Measurements from ENCODE around the gene RABGAP1L.
A peak's percentile ranks its signal among the peaks of the same experiment; 100 is the strongest.

DNA sequence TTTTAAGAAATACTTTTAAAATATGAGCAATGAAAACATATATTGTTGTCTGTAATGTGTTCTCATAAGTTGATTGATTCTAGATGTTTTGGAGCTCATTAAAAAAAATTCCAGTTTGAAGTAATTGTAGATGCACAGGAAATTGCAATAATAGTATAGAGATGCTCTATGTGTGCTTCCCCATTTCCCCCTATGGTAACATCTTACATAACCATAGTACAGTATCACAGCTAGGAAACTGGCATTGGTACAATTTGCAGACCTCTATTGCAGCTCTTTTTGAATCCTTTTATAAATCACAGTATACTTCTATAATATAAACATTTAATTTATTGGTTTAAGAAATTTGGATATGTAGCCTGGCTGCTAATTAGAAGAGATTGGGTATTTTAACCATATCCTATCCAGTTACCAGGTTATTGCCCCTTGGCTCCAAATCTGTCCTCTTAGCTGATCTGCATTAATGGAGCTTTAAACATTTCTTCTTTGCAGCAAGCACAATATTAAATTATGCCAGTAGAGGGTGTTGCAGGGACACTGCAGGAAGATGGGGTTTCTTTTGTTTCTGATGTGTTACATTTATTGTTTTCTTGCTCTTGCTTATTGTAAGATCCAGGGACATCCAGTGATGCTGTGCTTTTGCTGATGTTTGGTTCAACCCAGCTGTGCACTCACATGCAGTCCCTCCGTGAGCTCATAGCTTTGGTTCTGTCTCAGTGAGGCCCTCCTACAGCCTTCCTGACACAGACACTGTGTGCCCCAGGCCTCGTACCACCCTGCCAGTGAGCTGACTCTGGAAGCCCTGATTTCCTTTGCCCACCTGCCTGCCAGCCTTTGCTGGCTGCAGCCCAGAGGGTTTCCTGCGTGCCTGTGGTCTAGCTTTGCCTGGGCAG, 103.3 kb downstream of the RABGAP1L start:
- TF ChIP-seq, protein P1, sequence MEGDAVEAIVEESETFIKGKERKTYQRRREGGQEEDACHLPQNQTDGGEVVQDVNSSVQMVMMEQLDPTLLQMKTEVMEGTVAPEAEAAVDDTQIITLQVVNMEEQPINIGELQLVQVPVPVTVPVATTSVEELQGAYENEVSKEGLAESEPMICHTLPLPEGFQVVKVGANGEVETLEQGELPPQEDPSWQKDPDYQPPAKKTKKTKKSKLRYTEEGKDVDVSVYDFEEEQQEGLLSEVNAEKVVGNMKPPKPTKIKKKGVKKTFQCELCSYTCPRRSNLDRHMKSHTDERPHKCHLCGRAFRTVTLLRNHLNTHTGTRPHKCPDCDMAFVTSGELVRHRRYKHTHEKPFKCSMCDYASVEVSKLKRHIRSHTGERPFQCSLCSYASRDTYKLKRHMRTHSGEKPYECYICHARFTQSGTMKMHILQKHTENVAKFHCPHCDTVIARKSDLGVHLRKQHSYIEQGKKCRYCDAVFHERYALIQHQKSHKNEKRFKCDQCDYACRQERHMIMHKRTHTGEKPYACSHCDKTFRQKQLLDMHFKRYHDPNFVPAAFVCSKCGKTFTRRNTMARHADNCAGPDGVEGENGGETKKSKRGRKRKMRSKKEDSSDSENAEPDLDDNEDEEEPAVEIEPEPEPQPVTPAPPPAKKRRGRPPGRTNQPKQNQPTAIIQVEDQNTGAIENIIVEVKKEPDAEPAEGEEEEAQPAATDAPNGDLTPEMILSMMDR (IDR thresholded peaks at IDR 0.05 in 2 of 3, conservative IDR thresholded peaks at IDR 0.05 in 1 of 3; ENCODE audit: borderline replicate concordance in 1 of 3, insufficient read depth in 1 of 3, low read depth in 2 of 3, low read length in 2 of 3) = peak; percentile 60 to 78 (median 77)
- TF ChIP-seq, protein P2, sequence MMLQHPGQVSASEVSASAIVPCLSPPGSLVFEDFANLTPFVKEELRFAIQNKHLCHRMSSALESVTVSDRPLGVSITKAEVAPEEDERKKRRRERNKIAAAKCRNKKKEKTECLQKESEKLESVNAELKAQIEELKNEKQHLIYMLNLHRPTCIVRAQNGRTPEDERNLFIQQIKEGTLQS (IDR thresholded peaks at IDR 0.05) = no peak
- no peak for TF ChIP-seq EZH2phosphoT487 (IDR thresholded peaks at IDR 0.05; ENCODE audit: borderline replicate concordance)
- no peak for TF ChIP-seq SRF (IDR thresholded peaks at IDR 0.05; ENCODE audit: low read depth)
- TF ChIP-seq, protein P3, sequence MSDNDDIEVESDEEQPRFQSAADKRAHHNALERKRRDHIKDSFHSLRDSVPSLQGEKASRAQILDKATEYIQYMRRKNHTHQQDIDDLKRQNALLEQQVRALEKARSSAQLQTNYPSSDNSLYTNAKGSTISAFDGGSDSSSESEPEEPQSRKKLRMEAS (IDR thresholded peaks at IDR 0.05) = no peak
- TF ChIP-seq CEBPB (IDR thresholded peaks at IDR 0.05; ENCODE audit: low read depth) = no peak

All from HCT116 (cell line).